BLaER1 treated with 17β-estradiol and CSF1 and Interleukin-3, amounts not matched to agents 10 nM and 100 nM (cell line): ENCODE results near the gene SSTR1.

Experiments
- H3K27ac ChIP-seq, 11 experiments: shearing (Covaris generic); formaldehyde crosslinking; 2 replicates each; pipeline ENCODE4 v1.8.1; 2022
- H3K27me3 ChIP-seq, 11 experiments: shearing (Covaris generic); formaldehyde crosslinking; 2 replicates each; pipeline ENCODE4 v1.8.1; 2022
- H3K36me3 ChIP-seq, 11 experiments: shearing (Covaris generic); formaldehyde crosslinking; 2 replicates each; pipeline ENCODE4 v1.8.1; 2022
- H3K4me1 ChIP-seq, 10 experiments: shearing (Covaris generic); formaldehyde crosslinking; 2 replicates each; pipeline ENCODE4 v1.8.1; 2022
- H3K4me2 ChIP-seq, 11 experiments: shearing (Covaris generic); formaldehyde crosslinking; 2 replicates each; pipeline ENCODE4 v1.8.1; 2022
- H3K4me3 ChIP-seq, 10 experiments: shearing (Covaris generic); formaldehyde crosslinking; 2 replicates each; pipeline ENCODE4 v1.8.1; 2022
- H3K9ac ChIP-seq, 11 experiments: shearing (Covaris generic); formaldehyde crosslinking; 2 replicates each; pipeline ENCODE4 v1.8.1; 2022
- H3K9me3 ChIP-seq, 11 experiments: shearing (Covaris generic); formaldehyde crosslinking; replicated peaks in 1 of 11; 2 replicates each; pipeline ENCODE4 v1.8.1; 2022
- H4K20me1 ChIP-seq, 11 experiments: shearing (Covaris generic); formaldehyde crosslinking; 2 replicates each; pipeline ENCODE4 v1.8.1; 2022
- Cebpa-rat ChIP-seq, 11 experiments: shearing (Covaris generic); IDR thresholded peaks; 2 replicates each; pipeline ENCODE4 v1.8.1; 2022

The SSTR1 gene

DNA sequence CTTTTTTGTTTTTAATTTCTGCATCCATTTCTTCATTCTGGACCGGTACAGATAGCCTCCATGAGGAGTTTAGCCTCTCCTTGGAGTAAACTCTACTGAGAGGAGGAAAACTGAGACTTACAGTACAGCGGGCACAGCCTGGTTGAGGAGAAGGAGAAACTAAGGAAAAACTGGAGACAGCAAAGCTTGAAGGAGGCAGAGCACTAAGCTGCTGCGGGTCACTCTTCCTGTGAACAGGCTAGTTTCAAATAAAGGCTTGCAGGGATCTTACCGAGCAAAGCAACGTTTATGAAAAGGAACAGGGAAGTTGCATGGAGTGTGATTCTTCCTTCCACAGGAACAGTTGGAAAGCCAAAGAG is 348 bp upstream of the SSTR1 start:
- Histone ChIP-seq H3K4me3 (no peak overlapping the region), H3K9ac (no peak overlapping the region), H4K20me1 (no peaks in the 10 kb centered on the region), H3K4me1 (no peaks in the 10 kb centered on the region), H3K27ac (no peak overlapping the region), H3K4me2 (no peak overlapping the region), H3K27me3 (peaks cover 18 to 26% (median 23%) of the 10 kb centered on the region in 11 experiments), H3K36me3 (no peaks in the 10 kb centered on the region), H3K9me3 (peaks cover 54 to 61% (median 58%) of the 10 kb centered on the region in 11 experiments)
- no peak for TF ChIP-seq Cebpa-rat (IDR thresholded peaks at IDR 0.05)

DNA sequence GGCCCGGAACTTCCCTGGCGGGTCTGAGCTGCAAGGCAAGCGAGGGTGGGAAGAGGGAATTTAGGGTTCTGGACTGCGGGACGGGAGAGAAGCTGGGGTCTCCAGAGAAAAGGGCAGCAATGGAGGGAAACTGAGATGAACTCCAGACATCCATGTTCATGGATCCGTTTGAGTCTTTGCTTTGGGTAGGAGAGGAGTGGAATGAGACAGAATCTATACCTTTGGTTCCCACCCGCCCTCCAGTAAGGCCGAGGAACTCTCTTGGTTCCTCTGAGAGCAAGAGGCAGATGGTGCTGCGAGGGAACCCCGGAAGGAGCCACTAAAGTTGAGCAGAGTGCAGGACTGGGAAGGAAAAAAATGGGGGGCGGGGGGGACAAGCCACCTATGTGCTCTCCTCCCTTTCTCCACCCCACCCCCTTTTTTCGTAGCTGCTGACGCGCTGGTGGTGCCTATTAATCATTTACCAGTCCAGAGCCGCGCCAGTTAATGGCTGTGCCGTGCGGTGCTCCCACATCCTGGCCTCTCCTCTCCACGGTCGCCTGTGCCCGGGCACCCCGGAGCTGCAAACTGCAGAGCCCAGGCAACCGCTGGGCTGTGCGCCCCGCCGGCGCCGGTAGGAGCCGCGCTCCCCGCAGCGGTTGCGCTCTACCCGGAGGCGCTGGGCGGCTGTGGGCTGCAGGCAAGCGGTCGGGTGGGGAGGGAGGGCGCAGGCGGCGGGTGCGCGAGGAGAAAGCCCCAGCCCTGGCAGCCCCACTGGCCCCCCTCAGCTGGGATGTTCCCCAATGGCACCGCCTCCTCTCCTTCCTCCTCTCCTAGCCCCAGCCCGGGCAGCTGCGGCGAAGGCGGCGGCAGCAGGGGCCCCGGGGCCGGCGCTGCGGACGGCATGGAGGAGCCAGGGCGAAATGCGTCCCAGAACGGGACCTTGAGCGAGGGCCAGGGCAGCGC is 1.2 kb downstream of the SSTR1 start:
- H3K4me3 ChIP-seq, result no peak overlapping the region; a peak in 1 of 20 replicates
- no peak overlapping the region for H3K4me2 ChIP-seq
- no peak overlapping the region for H3K27ac ChIP-seq
- no peaks in the 10 kb centered on the region for H3K4me1 ChIP-seq
- H4K20me1 ChIP-seq, result no peaks in the 10 kb centered on the region
- H3K9me3 ChIP-seq, result peaks cover 54 to 61% (median 58%) of the 10 kb centered on the region in 11 experiments
- TF ChIP-seq Cebpa-rat (IDR thresholded peaks at IDR 0.05), result no peak
- H3K36me3 ChIP-seq, result no peaks in the 10 kb centered on the region
- H3K27me3 ChIP-seq, result peaks cover 18 to 27% (median 23%) of the 10 kb centered on the region in 11 experiments
- H3K9ac ChIP-seq, result no peak overlapping the region

DNA sequence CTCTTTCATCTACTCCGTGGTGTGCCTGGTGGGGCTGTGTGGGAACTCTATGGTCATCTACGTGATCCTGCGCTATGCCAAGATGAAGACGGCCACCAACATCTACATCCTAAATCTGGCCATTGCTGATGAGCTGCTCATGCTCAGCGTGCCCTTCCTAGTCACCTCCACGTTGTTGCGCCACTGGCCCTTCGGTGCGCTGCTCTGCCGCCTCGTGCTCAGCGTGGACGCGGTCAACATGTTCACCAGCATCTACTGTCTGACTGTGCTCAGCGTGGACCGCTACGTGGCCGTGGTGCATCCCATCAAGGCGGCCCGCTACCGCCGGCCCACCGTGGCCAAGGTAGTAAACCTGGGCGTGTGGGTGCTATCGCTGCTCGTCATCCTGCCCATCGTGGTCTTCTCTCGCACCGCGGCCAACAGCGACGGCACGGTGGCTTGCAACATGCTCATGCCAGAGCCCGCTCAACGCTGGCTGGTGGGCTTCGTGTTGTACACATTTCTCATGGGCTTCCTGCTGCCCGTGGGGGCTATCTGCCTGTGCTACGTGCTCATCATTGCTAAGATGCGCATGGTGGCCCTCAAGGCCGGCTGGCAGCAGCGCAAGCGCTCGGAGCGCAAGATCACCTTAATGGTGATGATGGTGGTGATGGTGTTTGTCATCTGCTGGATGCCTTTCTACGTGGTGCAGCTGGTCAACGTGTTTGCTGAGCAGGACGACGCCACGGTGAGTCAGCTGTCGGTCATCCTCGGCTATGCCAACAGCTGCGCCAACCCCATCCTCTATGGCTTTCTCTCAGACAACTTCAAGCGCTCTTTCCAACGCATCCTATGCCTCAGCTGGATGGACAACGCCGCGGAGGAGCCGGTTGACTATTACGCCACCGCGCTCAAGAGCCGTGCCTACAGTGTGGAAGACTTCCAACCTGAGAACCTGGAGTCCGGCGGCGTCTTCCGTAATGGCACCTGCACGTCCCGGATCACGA is 2.2 kb downstream of the SSTR1 start:
- Histone ChIP-seq H3K4me2 (no peak overlapping the region), H3K4me3 (no peak overlapping the region; a peak in 1 of 20 replicates), H3K9me3 (peaks cover 54 to 61% (median 58%) of the 10 kb centered on the region in 11 experiments), H4K20me1 (no peaks in the 10 kb centered on the region), H3K27me3 (peaks cover 18 to 27% (median 23%) of the 10 kb centered on the region in 11 experiments), H3K9ac (no peak overlapping the region), H3K27ac (no peak overlapping the region), H3K4me1 (no peaks in the 10 kb centered on the region), H3K36me3 (no peaks in the 10 kb centered on the region)
- TF ChIP-seq Cebpa-rat (IDR thresholded peaks at IDR 0.05), result no peak

DNA sequence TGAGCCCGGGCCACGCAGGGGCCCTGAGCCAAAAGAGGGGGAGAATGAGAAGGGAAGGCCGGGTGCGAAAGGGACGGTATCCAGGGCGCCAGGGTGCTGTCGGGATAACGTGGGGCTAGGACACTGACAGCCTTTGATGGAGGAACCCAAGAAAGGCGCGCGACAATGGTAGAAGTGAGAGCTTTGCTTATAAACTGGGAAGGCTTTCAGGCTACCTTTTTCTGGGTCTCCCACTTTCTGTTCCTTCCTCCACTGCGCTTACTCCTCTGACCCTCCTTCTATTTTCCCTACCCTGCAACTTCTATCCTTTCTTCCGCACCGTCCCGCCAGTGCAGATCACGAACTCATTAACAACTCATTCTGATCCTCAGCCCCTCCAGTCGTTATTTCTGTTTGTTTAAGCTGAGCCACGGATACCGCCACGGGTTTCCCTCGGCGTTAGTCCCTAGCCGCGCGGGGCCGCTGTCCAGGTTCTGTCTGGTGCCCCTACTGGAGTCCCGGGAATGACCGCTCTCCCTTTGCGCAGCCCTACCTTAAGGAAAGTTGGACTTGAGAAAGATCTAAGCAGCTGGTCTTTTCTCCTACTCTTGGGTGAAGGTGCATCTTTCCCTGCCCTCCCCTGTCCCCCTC is 3.0 kb downstream of the SSTR1 start:
- H3K4me3 ChIP-seq, result no peak overlapping the region
- no peaks in the 10 kb centered on the region for H4K20me1 ChIP-seq
- H3K4me1 ChIP-seq, result no peaks in the 10 kb centered on the region
- H3K27me3 ChIP-seq, result peaks cover 18 to 27% (median 23%) of the 10 kb centered on the region in 11 experiments
- peaks cover 54 to 61% (median 58%) of the 10 kb centered on the region in 11 experiments for H3K9me3 ChIP-seq
- no peak overlapping the region for H3K4me2 ChIP-seq
- no peak overlapping the region for H3K27ac ChIP-seq
- H3K36me3 ChIP-seq, result no peaks in the 10 kb centered on the region
- H3K9ac ChIP-seq, result no peak overlapping the region
- no peak for TF ChIP-seq Cebpa-rat (IDR thresholded peaks at IDR 0.05)

DNA sequence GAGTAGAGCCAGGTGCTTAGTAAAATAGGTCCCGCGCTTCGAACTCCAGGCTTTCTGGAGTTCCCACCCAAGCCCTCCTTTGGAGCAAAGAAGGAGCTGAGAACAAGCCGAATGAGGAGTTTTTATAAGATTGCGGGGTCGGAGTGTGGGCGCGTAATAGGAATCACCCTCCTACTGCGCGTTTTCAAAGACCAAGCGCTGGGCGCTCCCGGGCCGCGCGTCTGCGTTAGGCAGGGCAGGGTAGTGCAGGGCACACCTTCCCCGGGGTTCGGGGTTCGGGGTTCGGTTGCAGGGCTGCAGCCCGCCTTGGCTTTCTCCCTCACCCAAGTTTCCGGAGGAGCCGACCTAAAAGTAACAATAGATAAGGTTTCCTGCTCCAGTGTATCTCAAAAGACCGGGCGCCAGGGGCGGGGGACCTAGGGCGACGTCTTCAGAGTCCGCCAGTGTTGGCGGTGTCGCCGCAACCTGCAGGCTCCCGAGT is 3.6 kb downstream of the SSTR1 start:
- H3K27me3 ChIP-seq, result peaks cover 18 to 27% (median 23%) of the 10 kb centered on the region in 11 experiments
- no peak for TF ChIP-seq Cebpa-rat (IDR thresholded peaks at IDR 0.05)
- H3K4me2 ChIP-seq, result no peak overlapping the region
- H3K9ac ChIP-seq, result no peak overlapping the region
- H3K36me3 ChIP-seq, result no peaks in the 10 kb centered on the region
- H3K9me3 ChIP-seq, result peaks cover 50 to 55% (median 54%) of the 10 kb centered on the region in 11 experiments
- H3K4me3 ChIP-seq, result no peak overlapping the region
- no peaks in the 10 kb centered on the region for H3K4me1 ChIP-seq
- H4K20me1 ChIP-seq, result no peaks in the 10 kb centered on the region
- H3K27ac ChIP-seq, result no peak overlapping the region

DNA sequence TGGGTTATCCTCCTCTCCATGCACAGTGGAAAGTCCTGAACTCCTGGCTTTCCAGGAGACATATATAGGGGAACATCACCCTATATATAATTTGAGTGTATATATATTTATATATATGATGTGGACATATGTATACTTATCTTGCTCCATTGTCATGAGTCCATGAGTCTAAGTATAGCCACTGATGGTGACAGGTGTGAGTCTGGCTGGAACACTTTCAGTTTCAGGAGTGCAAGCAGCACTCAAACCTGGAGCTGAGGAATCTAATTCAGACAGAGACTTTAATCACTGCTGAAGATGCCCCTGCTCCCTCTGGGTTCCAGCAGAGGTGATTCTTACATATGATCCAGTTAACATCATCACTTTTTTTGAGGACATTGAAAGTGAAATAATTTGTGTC is 4.4 kb downstream of the SSTR1 start:
- Histone ChIP-seq H4K20me1 (no peaks in the 10 kb centered on the region), H3K4me3 (no peak overlapping the region), H3K36me3 (no peaks in the 10 kb centered on the region), H3K27ac (no peak overlapping the region), H3K9me3 (peaks cover 45 to 47% (median 46%) of the 10 kb centered on the region in 11 experiments), H3K4me2 (no peak overlapping the region), H3K9ac (no peak overlapping the region), H3K27me3 (peaks cover 18 to 27% (median 23%) of the 10 kb centered on the region in 11 experiments), H3K4me1 (no peaks in the 10 kb centered on the region)
- TF ChIP-seq Cebpa-rat (IDR thresholded peaks at IDR 0.05), result no peak

DNA sequence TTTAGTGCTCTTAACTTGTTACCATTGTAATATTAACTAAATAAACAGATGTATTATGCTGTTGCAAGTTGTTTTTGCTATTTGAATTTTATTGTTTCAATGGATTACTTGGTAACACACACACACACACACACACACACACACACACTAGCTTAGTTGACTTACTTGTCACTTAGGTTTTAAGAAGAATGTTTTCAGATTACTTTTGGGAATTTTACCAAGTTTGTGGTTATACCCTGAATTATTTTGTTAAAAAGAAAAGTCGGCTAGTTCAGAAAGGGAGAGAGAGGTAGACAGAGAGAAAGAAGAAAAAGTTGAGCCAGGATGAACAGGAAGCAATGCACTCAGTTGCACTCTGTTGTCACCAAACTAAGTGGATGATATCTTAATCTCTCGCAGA is 5.3 kb downstream of the SSTR1 start:
- no peak overlapping the region for H3K27ac ChIP-seq
- peaks cover 36 to 38% (median 38%) of the 10 kb centered on the region in 11 experiments for H3K9me3 ChIP-seq
- H3K36me3 ChIP-seq, result no peaks in the 10 kb centered on the region
- H3K4me2 ChIP-seq, result no peak overlapping the region
- no peak overlapping the region for H3K4me3 ChIP-seq
- H3K27me3 ChIP-seq, result peaks cover 18 to 27% (median 23%) of the 10 kb centered on the region in 11 experiments
- no peaks in the 10 kb centered on the region for H4K20me1 ChIP-seq
- no peak for TF ChIP-seq Cebpa-rat (IDR thresholded peaks at IDR 0.05)
- H3K4me1 ChIP-seq, result no peaks in the 10 kb centered on the region
- H3K9ac ChIP-seq, result no peak overlapping the region

DNA sequence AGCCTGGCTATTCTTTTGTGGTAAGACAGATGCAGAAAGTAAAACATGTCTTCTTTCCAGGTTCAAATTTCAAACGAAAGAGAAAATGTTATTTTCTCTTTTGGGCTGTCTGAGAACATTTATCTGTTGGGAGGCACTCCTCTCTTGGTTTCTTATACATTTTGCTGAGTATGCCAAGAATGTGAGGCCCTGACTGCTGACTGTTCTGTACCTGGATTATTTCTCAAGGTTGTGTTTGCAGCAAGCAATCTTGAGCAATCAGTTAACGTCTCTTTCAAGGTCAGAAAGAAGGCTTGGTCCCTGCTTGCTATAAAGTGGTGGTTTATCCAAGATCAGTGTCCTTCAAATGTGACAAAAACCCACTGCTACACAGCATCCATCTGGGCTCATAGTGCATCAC is 9.8 kb downstream of the SSTR1 start:
- H3K4me3 ChIP-seq, result no peak overlapping the region
- no peak overlapping the region for H3K9ac ChIP-seq
- H3K4me1 ChIP-seq, result no peaks in the 10 kb centered on the region
- H3K27ac ChIP-seq, result no peak overlapping the region
- no peaks in the 10 kb centered on the region for H3K36me3 ChIP-seq
- no peaks in the 10 kb centered on the region for H3K27me3 ChIP-seq
- H4K20me1 ChIP-seq, result no peaks in the 10 kb centered on the region
- no peak overlapping the region for H3K4me2 ChIP-seq
- TF ChIP-seq Cebpa-rat (IDR thresholded peaks at IDR 0.05), result no peak
- 0 out of 22 replicates have a peak, but pooled peaks cover 0 to 3% (median 0%) of the 10 kb centered on the region in 11 experiments for H3K9me3 ChIP-seq
